ENCODE data around the gene GALNT9. TPM values are rescaled to one million over a fixed set of nuclear protein-coding genes. Genes with fewer than 3 reads are reported as not detected.

GALNT9 gene
- total RNA-seq, 1 donor from 2014 or later = not detected

GRCh38 chr12:132292328-132293319 lies 36.8 kb downstream of the GALNT9 start:
- TF ChIP-seq CTCF (IDR thresholded peaks at IDR 0.05; ENCODE audit: insufficient read depth, low read length, severe bottlenecking) = no peak
- no peaks in the 10 kb centered on the region for H3K27me3 ChIP-seq (ENCODE audit: control insufficient read depth, insufficient read depth, low read length)
- no peak for FAIRE-seq
- DNase-seq (ENCODE audit: low read depth) = no peak
- no peaks in the 10 kb centered on the region for H3K36me3 ChIP-seq (ENCODE audit: control insufficient read depth, insufficient read depth, low read length)
- H3K4me3 ChIP-seq (ENCODE audit: low read depth, low read length) = no peak overlapping the region

DNA sequence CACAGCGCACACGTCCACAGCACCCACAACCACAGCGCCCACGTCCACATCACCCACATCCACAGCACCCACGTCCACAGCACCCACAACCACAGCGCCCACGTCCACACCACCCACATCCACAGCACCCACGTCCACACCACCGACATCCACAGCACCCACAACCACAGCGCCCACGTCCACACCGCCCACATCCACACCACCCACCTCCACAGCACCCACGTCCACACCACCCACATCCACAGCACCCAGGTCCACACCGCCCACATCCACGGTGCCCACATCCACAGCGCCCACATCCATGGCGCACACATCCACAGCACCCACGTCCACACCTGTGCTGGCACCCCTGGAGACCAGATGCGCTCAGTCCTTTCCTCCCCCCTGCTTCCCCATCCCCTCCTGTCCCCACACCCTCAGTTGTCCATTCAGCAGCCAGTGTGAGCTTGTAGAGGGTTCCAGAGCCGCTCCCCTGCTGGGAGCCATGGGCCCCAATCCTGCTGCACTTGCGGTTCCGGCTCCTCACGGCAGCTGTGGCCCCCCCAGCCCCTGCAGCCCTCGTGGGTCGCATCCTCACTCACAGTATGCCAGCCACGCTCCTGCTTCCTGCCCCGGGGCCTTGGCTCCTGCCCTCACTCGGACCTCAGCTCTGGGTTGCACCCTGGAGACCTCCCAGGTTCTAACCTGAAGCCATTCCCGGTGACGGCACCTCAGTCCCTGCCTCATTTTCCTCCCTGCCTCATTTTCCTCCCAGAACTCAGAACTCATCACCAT lies 37.8 kb downstream of the GALNT9 start:
- Histone ChIP-seq H3K36me3 (ENCODE audit: control insufficient read depth, insufficient read depth, low read length) (no peaks in the 10 kb centered on the region), H3K4me3 (ENCODE audit: low read depth, low read length) (no peak overlapping the region), H3K27me3 (ENCODE audit: control insufficient read depth, insufficient read depth, low read length) (no peaks in the 10 kb centered on the region)
- FAIRE-seq = no peak
- TF ChIP-seq CTCF (IDR thresholded peaks at IDR 0.05; ENCODE audit: insufficient read depth, low read length, severe bottlenecking) = no peak
- DNase-seq (ENCODE audit: low read depth) = no peak

DNA sequence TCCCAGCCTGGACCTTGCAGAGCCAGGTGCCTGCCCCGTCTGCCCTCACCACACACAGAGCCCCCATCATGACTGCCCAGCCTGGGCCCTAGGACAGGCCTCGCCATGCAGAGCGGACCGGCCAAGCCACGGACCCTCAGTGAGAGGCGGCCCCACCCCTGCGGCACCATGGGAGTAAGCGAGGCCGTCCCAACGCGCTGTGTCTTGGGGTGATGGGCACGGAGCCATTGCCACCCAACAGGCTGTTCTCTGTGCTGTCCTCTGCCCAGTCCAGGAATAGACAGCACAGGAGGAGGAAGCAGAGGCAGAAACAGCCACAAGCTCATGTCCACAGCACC lies 39.2 kb downstream of the GALNT9 start:
- no peak for TF ChIP-seq CTCF (IDR thresholded peaks at IDR 0.05; ENCODE audit: insufficient read depth, low read length, severe bottlenecking)
- Histone ChIP-seq H3K36me3 (ENCODE audit: control insufficient read depth, insufficient read depth, low read length) (no peaks in the 10 kb centered on the region), H3K27me3 (ENCODE audit: control insufficient read depth, insufficient read depth, low read length) (no peaks in the 10 kb centered on the region), H3K4me3 (ENCODE audit: low read depth, low read length) (no peak overlapping the region)
- FAIRE-seq = no peak
- no peak for DNase-seq (ENCODE audit: low read depth)

- DNase-seq (ENCODE audit: low read depth) (no peak), FAIRE-seq (no peak)
- Histone ChIP-seq H3K4me3 (ENCODE audit: low read depth, low read length) (no peak overlapping the region), H3K27me3 (ENCODE audit: control insufficient read depth, insufficient read depth, low read length) (no peaks in the 10 kb centered on the region), H3K36me3 (ENCODE audit: control insufficient read depth, insufficient read depth, low read length) (no peaks in the 10 kb centered on the region)
- no peak for TF ChIP-seq CTCF (IDR thresholded peaks at IDR 0.05; ENCODE audit: insufficient read depth, low read length, severe bottlenecking)
Measured at GRCh38 chr12:132289356-132290202, 39.8 kb downstream of the GALNT9 start.

DNA sequence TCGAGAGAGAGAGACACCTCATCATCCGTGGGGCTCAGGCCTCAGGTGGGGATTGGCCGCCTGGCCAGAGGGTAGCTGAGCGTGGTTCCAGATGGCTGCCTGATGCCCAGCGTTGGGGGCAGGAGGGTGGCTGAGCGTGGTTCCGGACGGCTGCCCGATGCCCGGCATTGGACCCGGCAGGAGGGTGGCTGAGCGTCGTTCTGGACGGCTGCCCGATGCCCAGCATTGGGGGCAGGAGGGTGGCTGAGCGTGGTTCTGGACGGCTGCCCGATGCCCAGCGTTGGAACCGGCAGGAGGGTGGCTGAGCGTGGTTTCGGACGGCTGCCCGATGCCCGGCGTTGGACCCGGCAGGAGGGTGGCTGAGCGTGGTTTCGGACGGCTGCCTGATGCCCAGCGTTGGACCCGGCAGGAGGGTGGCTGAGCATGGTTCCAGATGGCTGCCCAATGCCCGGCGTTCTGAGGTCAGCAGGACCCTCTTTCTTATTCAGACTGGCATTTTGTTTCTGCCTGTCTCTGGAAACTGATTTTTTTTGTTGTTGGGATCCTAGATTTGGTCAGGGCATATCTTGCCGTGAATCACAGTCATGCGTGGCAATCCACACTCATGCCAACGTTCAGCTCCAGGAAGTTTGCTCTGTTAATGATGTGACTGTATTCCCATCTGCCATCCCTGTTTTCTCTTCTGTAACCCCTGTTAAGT lies 40.7 kb downstream of the GALNT9 start:
- no peak for FAIRE-seq
- Histone ChIP-seq H3K4me3 (ENCODE audit: low read depth, low read length) (no peak overlapping the region), H3K27me3 (ENCODE audit: control insufficient read depth, insufficient read depth, low read length) (no peaks in the 10 kb centered on the region), H3K36me3 (ENCODE audit: control insufficient read depth, insufficient read depth, low read length) (no peaks in the 10 kb centered on the region)
- DNase-seq (ENCODE audit: low read depth) = no peak
- TF ChIP-seq CTCF (IDR thresholded peaks at IDR 0.05; ENCODE audit: insufficient read depth, low read length, severe bottlenecking) = no peak
